Suprapubic skin (tissue), 4 donors: ENCODE measurements around the gene GINS1. TPM values are rescaled to one million over a fixed set of nuclear protein-coding genes. Genes with fewer than 3 reads are reported as not detected.

Source experiments
- DNase-seq, 2 donors: peaks; one replicate each; pipeline ENCODE4 v3.0.0-alpha.2; 2019; ENCODE audit warnings: low spot score in 2 of 2
- H3K27ac ChIP-seq: fragments of 200-600 bp; sonication (generic); one replicate; pipeline ENCODE4 v1.5.1; 2019
- H3K27me3 ChIP-seq: fragments of 200-600 bp; sonication (generic); one replicate; pipeline ENCODE4 v1.5.1; 2019
- H3K36me3 ChIP-seq: fragments of 200-600 bp; sonication (generic); one replicate; pipeline ENCODE4 v1.5.1; 2019
- H3K4me1 ChIP-seq: fragments of 200-600 bp; sonication (generic); one replicate; pipeline ENCODE4 v1.5.1; 2019
- H3K4me3 ChIP-seq: fragments of 200-600 bp; sonication (generic); one replicate; pipeline ENCODE4 v1.5.1; 2019; ENCODE audit warnings: mild to moderate bottlenecking
- H3K9me3 ChIP-seq: fragments of 200-600 bp; sonication (generic); one replicate; pipeline ENCODE4 v1.5.1; 2019
- EP300 ChIP-seq: sonication (generic); formaldehyde crosslinking; IDR thresholded peaks from one replicate; pipeline ENCODE4 v1.6.1; 2017; ENCODE audit warnings: antibody characterized with exemption
- POLR2A ChIP-seq, 2 donors: fragments of 450-650 bp; IDR thresholded peaks; one replicate each; pipeline ENCODE4 v1.6.1; 2017; ENCODE audit warnings: antibody characterized with exemption in 2 of 2, mild to moderate bottlenecking in 2 of 2, moderate library complexity in 2 of 2
- POLR2AphosphoS5 ChIP-seq, 3 donors: sonication (generic); formaldehyde crosslinking; IDR thresholded peaks; one replicate each; pipeline ENCODE4 v1.6.1; 2017; ENCODE audit warnings: antibody characterized with exemption in 3 of 3
- WGBS: methylation state at CpG from one replicate; pipeline ENCODE4 v1.1.5; 2018; 5-methylcytosine and 5-hydroxymethylcytosine counted together
- total RNA-seq, 4 donors: library from RNA; depleted of rRNA; stranded (reverse); fragments of >200 nt; gene quantifications; one replicate each; pipeline ENCODE4 v1.1.0, GENCODE V29; 2016
- TF ChIP-seq, protein P1 (sequence below), 2 donors: fragments of 200-600 bp in 1 of 2; fragments of 450-650 bp in 1 of 2; sonication (generic) in 1 of 2; IDR thresholded peaks; one replicate each; pipeline ENCODE4 v1.5.1; 2016 to 2019; ENCODE audit warnings: antibody characterized with exemption in 2 of 2, mild to moderate bottlenecking in 1 of 2, moderate library complexity in 1 of 2

Gene GINS1
- total RNA-seq, 4 donors from 2014 or later, result 2.4 to 3.6 (median 2.6) TPM

- H3K27me3 ChIP-seq, result no peaks in the 10 kb centered on the region
- no peaks in the 10 kb centered on the region for H3K4me1 ChIP-seq
- TF ChIP-seq POLR2A (IDR thresholded peaks at IDR 0.05), result no peak
- TF ChIP-seq, protein P1, sequence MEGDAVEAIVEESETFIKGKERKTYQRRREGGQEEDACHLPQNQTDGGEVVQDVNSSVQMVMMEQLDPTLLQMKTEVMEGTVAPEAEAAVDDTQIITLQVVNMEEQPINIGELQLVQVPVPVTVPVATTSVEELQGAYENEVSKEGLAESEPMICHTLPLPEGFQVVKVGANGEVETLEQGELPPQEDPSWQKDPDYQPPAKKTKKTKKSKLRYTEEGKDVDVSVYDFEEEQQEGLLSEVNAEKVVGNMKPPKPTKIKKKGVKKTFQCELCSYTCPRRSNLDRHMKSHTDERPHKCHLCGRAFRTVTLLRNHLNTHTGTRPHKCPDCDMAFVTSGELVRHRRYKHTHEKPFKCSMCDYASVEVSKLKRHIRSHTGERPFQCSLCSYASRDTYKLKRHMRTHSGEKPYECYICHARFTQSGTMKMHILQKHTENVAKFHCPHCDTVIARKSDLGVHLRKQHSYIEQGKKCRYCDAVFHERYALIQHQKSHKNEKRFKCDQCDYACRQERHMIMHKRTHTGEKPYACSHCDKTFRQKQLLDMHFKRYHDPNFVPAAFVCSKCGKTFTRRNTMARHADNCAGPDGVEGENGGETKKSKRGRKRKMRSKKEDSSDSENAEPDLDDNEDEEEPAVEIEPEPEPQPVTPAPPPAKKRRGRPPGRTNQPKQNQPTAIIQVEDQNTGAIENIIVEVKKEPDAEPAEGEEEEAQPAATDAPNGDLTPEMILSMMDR (IDR thresholded peaks at IDR 0.05), result no peak
- no peak for TF ChIP-seq POLR2AphosphoS5 (IDR thresholded peaks at IDR 0.05)
- no peak for TF ChIP-seq EP300
- no peaks in the 10 kb centered on the region for H3K9me3 ChIP-seq
- H3K27ac ChIP-seq, result no peak overlapping the region
- no peak for DNase-seq
- no peaks in the 10 kb centered on the region for H3K36me3 ChIP-seq
- WGBS, result 84% methylated on average over 10 of the region's 10 CpGs
- no peak overlapping the region for H3K4me3 ChIP-seq
These were observed 34.7 kb upstream of the GINS1 start for GRCh38 chr20:25372584-25373336.

GRCh38 chr20:25374842-25375241 lies 32.6 kb upstream of the GINS1 start:
- DNase-seq, result no peak
- H3K9me3 ChIP-seq, result no peaks in the 10 kb centered on the region
- WGBS, result 90% methylated on average over 2 of the region's 2 CpGs

DNA sequence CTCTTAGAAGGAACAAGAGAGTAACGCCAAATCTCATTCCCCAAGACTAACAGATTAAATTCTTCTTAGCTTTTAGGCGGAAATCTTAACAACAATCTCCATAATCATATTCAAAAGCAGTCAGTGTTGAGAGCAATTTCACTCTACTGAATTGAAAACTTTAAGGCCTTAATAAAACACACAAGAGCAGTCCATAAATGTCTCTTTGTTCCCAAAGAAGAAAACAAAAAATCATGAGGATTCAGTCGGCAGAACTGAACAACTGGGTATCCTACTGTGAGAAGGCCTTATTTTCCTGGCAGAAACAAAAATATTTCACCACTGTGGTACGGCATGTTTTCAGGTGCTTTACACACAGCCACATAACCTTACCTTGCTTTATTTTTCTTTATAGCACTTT lies 31.2 kb upstream of the GINS1 start:
- Histone ChIP-seq H3K27ac (no peak overlapping the region), H3K27me3 (no peaks in the 10 kb centered on the region), H3K36me3 (no peaks in the 10 kb centered on the region), H3K4me1 (no peaks in the 10 kb centered on the region), H3K4me3 (no peak overlapping the region), H3K9me3 (no peaks in the 10 kb centered on the region)
- TF ChIP-seq, protein P1 (IDR thresholded peaks at IDR 0.05), result no peak
- TF ChIP-seq POLR2A (IDR thresholded peaks at IDR 0.05), result no peak
- no peak for TF ChIP-seq EP300
- WGBS, result 93% methylated on average over 4 of the region's 4 CpGs
- no peak for DNase-seq

More at GRCh38 chr20:25374842-25375241, 32.6 kb upstream of the GINS1 start:
- H3K27me3 ChIP-seq, result no peaks in the 10 kb centered on the region
- no peaks in the 10 kb centered on the region for H3K4me1 ChIP-seq
- TF ChIP-seq EP300, result no peak
- TF ChIP-seq, protein P1 (IDR thresholded peaks at IDR 0.05), result no peak
- no peak for TF ChIP-seq POLR2A (IDR thresholded peaks at IDR 0.05)
- TF ChIP-seq POLR2AphosphoS5 (IDR thresholded peaks at IDR 0.05), result no peak
- H3K4me3 ChIP-seq, result no peak overlapping the region
- H3K27ac ChIP-seq, result no peak overlapping the region
- H3K36me3 ChIP-seq, result no peaks in the 10 kb centered on the region

GRCh38 chr20:25376886-25377285 lies 30.6 kb upstream of the GINS1 start:
- no peaks in the 10 kb centered on the region for H3K9me3 ChIP-seq
- no peak overlapping the region for H3K27ac ChIP-seq
- no peak for DNase-seq
- no peaks in the 10 kb centered on the region for H3K36me3 ChIP-seq
- H3K4me1 ChIP-seq, result no peaks in the 10 kb centered on the region
- TF ChIP-seq EP300 (no peak), POLR2A (IDR thresholded peaks at IDR 0.05) (no peak), POLR2AphosphoS5 (IDR thresholded peaks at IDR 0.05) (no peak)
- TF ChIP-seq, protein P1 (IDR thresholded peaks at IDR 0.05), result no peak
- H3K27me3 ChIP-seq, result no peaks in the 10 kb centered on the region
- H3K4me3 ChIP-seq, result no peak overlapping the region
- WGBS, result 91% methylated on average over 2 of the region's 2 CpGs

GRCh38 chr20:25378189-25378883 lies 29.1 kb upstream of the GINS1 start:
- no peaks in the 10 kb centered on the region for H3K36me3 ChIP-seq
- WGBS, result 96% methylated on average over 5 of the region's 5 CpGs
- H3K9me3 ChIP-seq, result no peaks in the 10 kb centered on the region
- no peak overlapping the region for H3K27ac ChIP-seq
- no peak for DNase-seq
- no peak overlapping the region for H3K4me3 ChIP-seq
- TF ChIP-seq, protein P1 (IDR thresholded peaks at IDR 0.05), result no peak
- no peak for TF ChIP-seq POLR2A (IDR thresholded peaks at IDR 0.05)
- TF ChIP-seq POLR2AphosphoS5 (IDR thresholded peaks at IDR 0.05), result no peak
- no peak for TF ChIP-seq EP300
- no peaks in the 10 kb centered on the region for H3K4me1 ChIP-seq
- H3K27me3 ChIP-seq, result no peaks in the 10 kb centered on the region
